GM19452 (cell line): ENCODE measurements around the gene SNTG2.

ENCODE experiments used
- ATAC-seq: cut with Tn5 transposase; IDR thresholded peaks from one replicate; pipeline ENCODE4 v1.9.1; 2021; ENCODE audit not compliant: unreplicated experiment

The SNTG2 gene

GRCh38 chr2:951224-952006 is 766 bp downstream of the SNTG2 start:
- no peak for ATAC-seq

GRCh38 chr2:953408-953807 is 2.8 kb downstream of the SNTG2 start:
- ATAC-seq: no peak

- ATAC-seq: no peak
These were observed 3.5 kb downstream of the SNTG2 start for GRCh38 chr2:953975-954686.

GRCh38 chr2:954687-955000 is 4.0 kb downstream of the SNTG2 start:
- ATAC-seq: no peak

- no peak for ATAC-seq
These were observed 5.4 kb downstream of the SNTG2 start for GRCh38 chr2:955829-956731.

- ATAC-seq: no peak
These were observed 8.8 kb downstream of the SNTG2 start for GRCh38 chr2:959457-959856.

GRCh38 chr2:960061-960736 is 9.6 kb downstream of the SNTG2 start:
- no peak for ATAC-seq

- ATAC-seq: no peak
These were observed 11.1 kb downstream of the SNTG2 start for GRCh38 chr2:961786-962185.

GRCh38 chr2:963876-964275 is 13.2 kb downstream of the SNTG2 start:
- ATAC-seq: no peak

- ATAC-seq: no peak
These were observed 13.9 kb downstream of the SNTG2 start for GRCh38 chr2:964562-964961.

GRCh38 chr2:965640-966147 is 15.0 kb downstream of the SNTG2 start:
- no peak for ATAC-seq

- ATAC-seq: no peak
These were observed 22.5 kb downstream of the SNTG2 start for GRCh38 chr2:973129-973528.

- no peak for ATAC-seq
These were observed 23.4 kb downstream of the SNTG2 start for GRCh38 chr2:974054-974453.

- no peak for ATAC-seq
These were observed 23.9 kb downstream of the SNTG2 start for GRCh38 chr2:974502-974901.

GRCh38 chr2:975095-975494 is 24.4 kb downstream of the SNTG2 start:
- no peak for ATAC-seq

- peak; percentile 49 for ATAC-seq
These were observed 28.6 kb downstream of the SNTG2 start for GRCh38 chr2:979069-979928.

GRCh38 chr2:980176-980575 is 29.5 kb downstream of the SNTG2 start:
- no peak for ATAC-seq

- no peak for ATAC-seq
These were observed 30.6 kb downstream of the SNTG2 start for GRCh38 chr2:981258-981657.

GRCh38 chr2:981759-982158 is 31.1 kb downstream of the SNTG2 start:
- no peak for ATAC-seq

- ATAC-seq: no peak
These were observed 34.8 kb downstream of the SNTG2 start for GRCh38 chr2:985317-985898.
